Naive B cell (primary cell): ENCODE data around the gene CEP131. TPM values are rescaled to one million over a fixed set of nuclear protein-coding genes. Genes with fewer than 3 reads are reported as not detected.
"Not testable (repeated sequence)": the region's sequence is repeated elsewhere in the genome, so short reads cannot be mapped to it uniquely, and the experiment has no call there.

Experiments
- ATAC-seq, 2 donors: fragments of 150-1000 bp; cut with Tn5 transposase; 2 replicates each; pipeline ENCODE4 v1.10.0; 2021; ENCODE audit warnings: low read depth in 2 of 2, mild to moderate bottlenecking in 2 of 2, moderate library complexity in 2 of 2
- DNase-seq: peaks from one replicate; pipeline ENCODE4 v3.0.0; 2022
- H3K27ac Mint-ChIP-seq, 6 donors: one replicate each; pipeline ENCODE4 v1.8.0; 2020 to 2022; ENCODE audit warnings: mild to moderate bottlenecking in 6 of 6, mixed read lengths in 6 of 6, moderate library complexity in 5 of 6, inconsistent platforms in 2 of 6
- H3K27me3 Mint-ChIP-seq, 3 donors: one replicate each; pipeline ENCODE4 v1.8.0; 2021 to 2022; ENCODE audit warnings: mixed read lengths in 3 of 3, mild to moderate bottlenecking in 1 of 3
- H3K36me3 Mint-ChIP-seq, 2 donors: one replicate each; pipeline ENCODE4 v1.8.0; 2020 to 2022; ENCODE audit warnings: mixed read lengths in 2 of 2, inconsistent platforms in 1 of 2, mild to moderate bottlenecking in 1 of 2
- H3K4me1 Mint-ChIP-seq, 3 donors: one replicate each; pipeline ENCODE4 v1.8.0; 2020 to 2022; ENCODE audit warnings: mixed read lengths in 3 of 3, inconsistent platforms in 1 of 3, mild to moderate bottlenecking in 1 of 3, moderate library complexity in 1 of 3
- H3K4me3 Mint-ChIP-seq, 8 donors: one replicate each; pipeline ENCODE4 v1.8.0; 2020 to 2022; ENCODE audit warnings: mild to moderate bottlenecking in 8 of 8, mixed read lengths in 8 of 8, moderate library complexity in 8 of 8, inconsistent platforms in 2 of 8
- H3K9me3 Mint-ChIP-seq, 7 donors: one replicate each; pipeline ENCODE4 v1.8.0; 2020 to 2022; ENCODE audit warnings: mixed read lengths in 7 of 7, mild to moderate bottlenecking in 5 of 7, inconsistent platforms in 2 of 7, moderate library complexity in 1 of 7
- polyA plus RNA-seq, 6 donors: library from polyadenylated mRNA; unstranded; fragments of 300-500 nt; fragmentation: Illumina TruSeq; gene quantifications; one replicate each; pipeline ENCODE4 v1.2.3, GENCODE V29; 2021; ENCODE audit warnings: low read depth in 6 of 6

CEP131 gene
- polyA plus RNA-seq, 6 donors from 2014 or later, result 3.1 to 11.6 (median 4.0) TPM; not detected in 1

- no peak for ATAC-seq
Observed at GRCh38 chr17:81161972-81162371, 60.8 kb downstream of the CEP131 start.

GRCh38 chr17:81161536-81161935 is 61.2 kb downstream of the CEP131 start:
- no peak for ATAC-seq
- Mint-ChIP-seq H3K4me1 (peaks cover 0 to 5% (median 4%) of the 10 kb centered on the region in 3 donors), H3K27me3 (peaks cover 9 to 59% (median 41%) of the 10 kb centered on the region in 3 donors), H3K36me3 (peaks cover 0 to 7% of the 10 kb centered on the region in 2 donors), H3K27ac (no peak overlapping the region), H3K9me3 (no peaks in the 10 kb centered on the region), H3K4me3 (peak overlapping the region in 1 of 8 donors; percentile 9)
- DNase-seq, result no peak

More at GRCh38 chr17:81161972-81162371, 60.8 kb downstream of the CEP131 start:
- Mint-ChIP-seq H3K27me3 (peaks cover 9 to 63% (median 43%) of the 10 kb centered on the region in 3 donors), H3K27ac (no peak overlapping the region), H3K9me3 (no peaks in the 10 kb centered on the region), H3K4me1 (peaks cover 0 to 5% (median 4%) of the 10 kb centered on the region in 3 donors), H3K4me3 (no peak overlapping the region), H3K36me3 (peaks cover 0 to 7% of the 10 kb centered on the region in 2 donors)
- no peak for DNase-seq

GRCh38 chr17:81160747-81161453 is 61.9 kb downstream of the CEP131 start:
- no peak overlapping the region for H3K27ac Mint-ChIP-seq
- DNase-seq (no peak), ATAC-seq (no peak)
- H3K36me3 Mint-ChIP-seq, result peaks cover 0 to 7% of the 10 kb centered on the region in 2 donors
- H3K27me3 Mint-ChIP-seq, result peaks cover 9 to 58% (median 41%) of the 10 kb centered on the region in 3 donors
- peaks cover 0 to 5% (median 4%) of the 10 kb centered on the region in 3 donors for H3K4me1 Mint-ChIP-seq
- peak overlapping the region in 2 of 8 donors; percentile 9 to 10 for H3K4me3 Mint-ChIP-seq
- no peaks in the 10 kb centered on the region for H3K9me3 Mint-ChIP-seq

GRCh38 chr17:81160306-81160705 is 62.5 kb downstream of the CEP131 start:
- DNase-seq (no peak), ATAC-seq (no peak)
- Mint-ChIP-seq H3K27me3 (peaks cover 9 to 55% (median 41%) of the 10 kb centered on the region in 3 donors), H3K9me3 (no peaks in the 10 kb centered on the region), H3K27ac (peak overlapping the region in 1 of 6 donors; percentile 9), H3K4me3 (no peak overlapping the region), H3K36me3 (peaks cover 0 to 7% of the 10 kb centered on the region in 2 donors), H3K4me1 (peaks cover 0 to 5% (median 4%) of the 10 kb centered on the region in 3 donors)

- Mint-ChIP-seq H3K36me3 (peaks cover 0 to 7% of the 10 kb centered on the region in 2 donors), H3K9me3 (no peaks in the 10 kb centered on the region), H3K27ac (no peak overlapping the region), H3K4me1 (peaks cover 0 to 5% (median 4%) of the 10 kb centered on the region in 3 donors), H3K27me3 (peaks cover 9 to 50% (median 41%) of the 10 kb centered on the region in 3 donors), H3K4me3 (no peak overlapping the region)
- ATAC-seq (no peak), DNase-seq (no peak)
Observed at GRCh38 chr17:81159611-81160265, 63.0 kb downstream of the CEP131 start.

- H3K27me3 Mint-ChIP-seq, result peaks cover 4 to 42% (median 33%) of the 10 kb centered on the region in 3 donors
- H3K4me3 Mint-ChIP-seq, result no peak overlapping the region
- H3K9me3 Mint-ChIP-seq, result no peaks in the 10 kb centered on the region
- peaks cover 0 to 7% of the 10 kb centered on the region in 2 donors for H3K36me3 Mint-ChIP-seq
- ATAC-seq (no peak), DNase-seq (no peak)
- H3K27ac Mint-ChIP-seq, result no peak overlapping the region
- H3K4me1 Mint-ChIP-seq, result peaks cover 0 to 5% (median 4%) of the 10 kb centered on the region in 3 donors
Observed at GRCh38 chr17:81158688-81159590, 63.8 kb downstream of the CEP131 start.

GRCh38 chr17:81157848-81158687 is 64.7 kb downstream of the CEP131 start:
- H3K27me3 Mint-ChIP-seq, result peaks cover 10 to 39% (median 26%) of the 10 kb centered on the region in 3 donors
- peaks cover 0 to 5% (median 4%) of the 10 kb centered on the region in 3 donors for H3K4me1 Mint-ChIP-seq
- H3K9me3 Mint-ChIP-seq, result no peaks in the 10 kb centered on the region
- no peak overlapping the region for H3K27ac Mint-ChIP-seq
- H3K36me3 Mint-ChIP-seq, result peaks cover 0 to 7% of the 10 kb centered on the region in 2 donors
- H3K4me3 Mint-ChIP-seq, result no peak overlapping the region
- ATAC-seq, result no peak
- no peak for DNase-seq

GRCh38 chr17:81156866-81157805 is 65.6 kb downstream of the CEP131 start:
- Mint-ChIP-seq H3K4me1 (peaks cover 0 to 5% (median 4%) of the 10 kb centered on the region in 3 donors), H3K4me3 (peak overlapping the region in 1 of 8 donors; percentile 44), H3K27me3 (peaks cover 10 to 33% (median 20%) of the 10 kb centered on the region in 3 donors), H3K9me3 (no peaks in the 10 kb centered on the region), H3K27ac (no peak overlapping the region), H3K36me3 (peaks cover 0 to 7% of the 10 kb centered on the region in 2 donors)
- ATAC-seq (no peak), DNase-seq (no peak)

- Mint-ChIP-seq H3K36me3 (no peaks in the 10 kb centered on the region), H3K9me3 (peaks cover 0 to 1% (median 0%) of the 10 kb centered on the region in 7 donors), H3K4me3 (no peak overlapping the region), H3K4me1 (no peaks in the 10 kb centered on the region), H3K27me3 (peaks cover 5 to 29% (median 25%) of the 10 kb centered on the region in 3 donors), H3K27ac (no peak overlapping the region)
- ATAC-seq (no peak), DNase-seq (no peak)
Observed at GRCh38 chr17:81154961-81155360, 67.8 kb downstream of the CEP131 start.

GRCh38 chr17:81154016-81154415 is 68.7 kb downstream of the CEP131 start:
- not testable (repeated sequence) for H3K9me3 Mint-ChIP-seq, DNase-seq, H3K4me3 Mint-ChIP-seq, H3K4me1 Mint-ChIP-seq, ATAC-seq, H3K36me3 Mint-ChIP-seq
- Mint-ChIP-seq H3K27ac (peak overlapping the region in 2 of 6 donors; percentile 75 to 78), H3K27me3 (peaks cover 5 to 34% (median 29%) of the 10 kb centered on the region in 3 donors)

GRCh38 chr17:81153340-81153803 is 69.4 kb downstream of the CEP131 start:
- no peaks in the 10 kb centered on the region for H3K36me3 Mint-ChIP-seq
- peak overlapping the region in 1 of 6 donors; percentile 75 for H3K27ac Mint-ChIP-seq
- H3K27me3 Mint-ChIP-seq, result peaks cover 5 to 34% (median 26%) of the 10 kb centered on the region in 3 donors
- no peak for DNase-seq
- peaks cover 0 to 1% (median 0%) of the 10 kb centered on the region in 7 donors for H3K9me3 Mint-ChIP-seq
- H3K4me3 Mint-ChIP-seq, result no peak overlapping the region
- ATAC-seq, result peak in 1 of 2 donors; percentile 75
- H3K4me1 Mint-ChIP-seq, result peaks cover 0 to 3% (median 0%) of the 10 kb centered on the region in 3 donors
